Gastrocnemius medialis (tissue), 4 donors: Measurements from ENCODE around the gene MEAF6. TPM values are rescaled to one million over a fixed set of nuclear protein-coding genes. Genes with fewer than 3 reads are reported as not detected.

ENCODE experiments used
- ATAC-seq, 2 donors: fragments of 150-250 bp; one replicate each; pipeline ENCODE4 v1.9.1; 2016
- DNase-seq, 2 donors: peaks; one replicate each; pipeline ENCODE4 v3.0.0-alpha.2; 2019
- H3K27ac ChIP-seq, 4 donors: fragments of 200-600 bp; sonication (generic); 1 replicate in 1 of 4; 2 replicates in 3 of 4; pipeline ENCODE4 v1.5.1; 2016 to 2018; ENCODE audit warnings: mild to moderate bottlenecking in 2 of 4, moderate library complexity in 1 of 4
- H3K27me3 ChIP-seq, 3 donors: fragments of 200-600 bp; sonication (generic) in 2 of 3; 1 replicate in 1 of 3; 2 replicates in 2 of 3; pipeline versions ENCODE4 v1.5.1 to v1.6.0; 2016 to 2019; ENCODE audit warnings: mild to moderate bottlenecking in 1 of 3, moderate library complexity in 1 of 3
- H3K36me3 ChIP-seq, 2 donors: fragments of 200-600 bp; sonication (generic) in 1 of 2; one replicate each; pipeline ENCODE4 v1.5.1; 2017 to 2018
- H3K4me1 ChIP-seq, 2 donors: fragments of 200-600 bp; sonication (generic) in 1 of 2; one replicate each; pipeline ENCODE4 v1.5.1; 2016 to 2017; ENCODE audit warnings: mild to moderate bottlenecking in 2 of 2
- H3K4me3 ChIP-seq, 4 donors: fragments of 200-600 bp; sonication (generic) in 3 of 4; 1 replicate in 1 of 4; 2 replicates in 3 of 4; pipeline ENCODE4 v1.5.1; 2016 to 2019; ENCODE audit warnings: mild to moderate bottlenecking in 2 of 4
- H3K9me3 ChIP-seq, 3 donors: fragments of 200-600 bp; sonication (generic) in 2 of 3; 1 replicate in 1 of 3; 2 replicates in 2 of 3; pipeline ENCODE4 v1.5.1; 2016 to 2019
- CTCF ChIP-seq, 5 experiments: fragments of 450-650 bp in 3 of 5; fragments of 200-600 bp in 2 of 5; sonication (generic) in 2 of 5; IDR thresholded peaks in 4 of 5; conservative IDR thresholded peaks in 1 of 5; 1 replicate in 4 of 5; 2 replicates in 1 of 5; pipeline ENCODE4 v1.5.1; 2016 to 2019; ENCODE audit warnings: antibody characterized with exemption in 5 of 5, mild to moderate bottlenecking in 3 of 5, moderate library complexity in 3 of 5
- POLR2A ChIP-seq, 2 donors: fragments of 450-650 bp; IDR thresholded peaks; one replicate each; pipeline ENCODE4 v1.6.1; 2017; ENCODE audit warnings: antibody characterized with exemption in 2 of 2, mild to moderate bottlenecking in 2 of 2, moderate library complexity in 2 of 2
- in situ Hi-C, 4 donors: fragments of 200-750 bp; cut with MboI; loops; one replicate each; pipeline versions ENCODE4 v1.15.0 to v1.8.0; 2017; ENCODE audit warnings: low sequenced_read_pairs in 4 of 4
- intact Hi-C: fragments of 100-400 bp; cut with DNase I; formaldehyde crosslinking; loops from one replicate; pipeline ENCODE4 v1.15.1; 2023; ENCODE audit warnings: low total_unique reads
- total RNA-seq, 4 donors: library from RNA; depleted of rRNA; stranded (reverse); fragments of >200 nt; gene quantifications; one replicate each; pipeline versions ENCODE4 v1.1.0 to v1.2.3, GENCODE V29; 2016

Gene MEAF6
- total RNA-seq, 4 donors from 2014 or later, result 72.1 to 81.0 (median 74.5) TPM

DNA sequence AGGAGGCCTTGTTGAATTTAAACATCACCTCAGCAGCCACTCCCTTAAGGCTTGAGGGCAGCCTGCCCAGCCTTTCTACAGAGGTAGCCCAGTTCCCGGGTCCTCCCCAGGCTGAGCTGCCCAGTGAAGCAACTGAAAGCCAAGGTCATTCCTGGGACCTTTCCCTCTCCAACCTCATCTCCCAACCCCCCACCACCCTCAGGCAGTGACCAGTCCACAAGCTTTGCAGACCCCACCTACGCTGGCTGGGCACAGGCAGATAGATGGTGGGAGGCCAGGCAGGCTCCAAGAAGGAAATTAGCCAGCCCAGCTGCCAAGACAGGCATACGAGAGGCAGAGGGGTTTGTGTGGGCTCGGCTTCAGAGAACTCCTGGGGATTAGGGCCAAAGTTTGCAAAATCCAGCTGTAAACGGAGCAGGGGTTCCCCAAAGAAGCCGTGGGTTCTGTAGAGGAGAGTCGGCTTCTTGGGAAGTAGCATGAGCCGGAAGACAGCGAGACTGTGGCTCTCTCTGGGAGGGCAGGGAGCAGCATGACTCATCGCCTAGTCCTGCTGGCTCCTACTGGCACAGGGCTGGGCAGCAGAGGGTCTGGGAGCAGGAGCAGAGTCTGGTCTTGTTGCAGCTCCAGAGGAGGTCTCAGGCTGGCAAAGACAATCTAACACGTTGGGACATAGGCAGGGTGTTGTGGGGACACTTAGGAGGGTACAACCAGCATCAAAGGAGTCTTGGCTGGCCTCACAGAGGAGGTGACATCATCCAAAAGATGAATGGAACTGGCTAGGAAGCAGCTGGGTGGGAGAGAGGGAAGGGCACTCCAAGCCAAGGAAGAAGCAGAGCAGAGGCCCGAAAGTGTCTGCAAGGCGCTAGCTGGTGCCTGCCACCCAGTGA is 43.0 kb downstream of the MEAF6 start:
- no peaks in the 10 kb centered on the region for H3K36me3 ChIP-seq
- in situ Hi-C loops, result loop anchor here in 1 of 4 donors (10.0 kb wide), 1 partner anchor 123 kb away; the partner anchor contains the start of gene GNL2
- H3K27me3 ChIP-seq, result no peaks in the 10 kb centered on the region
- H3K4me1 ChIP-seq, result peaks cover 40 to 47% of the 10 kb centered on the region in 2 donors
- H3K4me3 ChIP-seq, result peak overlapping the region; percentile 21 to 44 (median 40)
- intact Hi-C loops, result loop anchor here (1.0 to 10.0 kb wide), 3 partner anchors 15 to 1084 kb away; partner anchors contain the start of genes FHL3 and STK40
- peak; percentile 57 to 65 for ATAC-seq
- peak; percentile 79 to 89 for DNase-seq
- TF ChIP-seq CTCF (IDR thresholded peaks at IDR 0.05 in 4 of 5, conservative IDR thresholded peaks at IDR 0.05 in 1 of 5) (no peak), POLR2A (IDR thresholded peaks at IDR 0.05) (no peak)
- H3K9me3 ChIP-seq, result no peaks in the 10 kb centered on the region
- H3K27ac ChIP-seq, result peak overlapping the region; percentile 89 to 98 (median 97)

GRCh38 chr1:37469386-37469785 is 45.2 kb downstream of the MEAF6 start:
- TF ChIP-seq CTCF (IDR thresholded peaks at IDR 0.05 in 4 of 5, conservative IDR thresholded peaks at IDR 0.05 in 1 of 5) (no peak), POLR2A (IDR thresholded peaks at IDR 0.05) (no peak)
- in situ Hi-C loops (no loop called here), intact Hi-C loops (no loop called here)

GRCh38 chr1:37468037-37468436 is 46.5 kb downstream of the MEAF6 start:
- Histone ChIP-seq H3K9me3 (no peaks in the 10 kb centered on the region), H3K27ac (no peak overlapping the region), H3K36me3 (no peaks in the 10 kb centered on the region), H3K27me3 (no peaks in the 10 kb centered on the region), H3K4me3 (no peak overlapping the region), H3K4me1 (peaks cover 27 to 35% of the 10 kb centered on the region in 2 donors)
- no peak for TF ChIP-seq POLR2A (IDR thresholded peaks at IDR 0.05)
- TF ChIP-seq CTCF (IDR thresholded peaks at IDR 0.05 in 4 of 5, conservative IDR thresholded peaks at IDR 0.05 in 1 of 5), result no peak
- intact Hi-C loops, result no loop called here
- DNase-seq, result no peak
- no peak for ATAC-seq
- in situ Hi-C loops, result no loop called here

More at GRCh38 chr1:37469386-37469785, 45.2 kb downstream of the MEAF6 start:
- H3K4me3 ChIP-seq, result no peak overlapping the region
- peaks cover 32 to 44% of the 10 kb centered on the region in 2 donors for H3K4me1 ChIP-seq
- DNase-seq (no peak), ATAC-seq (no peak)
- H3K27me3 ChIP-seq, result no peaks in the 10 kb centered on the region
- no peaks in the 10 kb centered on the region for H3K36me3 ChIP-seq
- no peaks in the 10 kb centered on the region for H3K9me3 ChIP-seq
- no peak overlapping the region for H3K27ac ChIP-seq

DNA sequence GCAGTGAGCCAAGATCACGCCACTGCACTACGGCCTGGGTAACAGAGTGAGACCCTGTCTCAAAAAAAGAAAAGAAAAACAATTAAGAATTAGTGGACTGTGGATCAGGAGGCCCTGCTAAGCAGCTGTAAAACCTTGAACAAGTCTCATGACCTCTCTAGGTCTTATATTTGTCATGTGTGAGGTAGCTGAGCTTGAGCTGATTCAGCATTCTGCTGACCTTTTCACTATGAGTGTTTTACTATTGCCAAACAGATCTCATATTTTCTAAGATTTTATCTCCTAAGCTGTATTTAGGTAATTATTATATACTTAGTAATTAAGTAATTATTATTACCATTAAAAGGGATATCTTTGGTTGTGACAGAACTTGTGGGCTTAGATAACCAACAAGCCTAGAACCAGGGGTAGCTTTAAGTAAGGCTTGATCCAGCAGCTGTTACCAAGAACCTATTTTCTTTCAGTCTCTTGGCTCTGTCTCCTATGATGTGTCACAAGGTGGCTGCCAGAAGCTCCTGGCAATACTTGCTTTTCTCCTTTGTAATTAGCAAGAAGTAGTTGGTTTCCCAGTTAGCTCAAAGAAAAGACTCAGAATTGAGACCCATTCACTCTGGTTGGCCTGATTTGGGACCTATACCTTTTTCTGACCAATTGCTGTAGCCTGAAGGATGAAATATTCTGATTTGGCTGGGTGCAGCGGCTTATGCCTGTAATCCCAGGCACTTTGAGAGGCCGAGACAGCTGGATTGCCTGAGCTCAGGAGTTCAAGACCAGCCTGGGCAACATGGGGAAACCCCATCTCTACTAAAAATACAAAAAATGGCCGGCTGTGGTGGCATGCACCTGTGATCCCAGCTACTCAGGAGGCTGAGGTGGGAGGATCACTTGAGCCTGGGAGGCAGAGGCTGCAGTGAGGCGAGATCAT is 48.7 kb downstream of the MEAF6 start:
- Histone ChIP-seq H3K36me3 (no peaks in the 10 kb centered on the region), H3K27me3 (no peaks in the 10 kb centered on the region), H3K27ac (peak overlapping the region; percentile 67 to 84 (median 74)), H3K4me3 (no peak overlapping the region), H3K4me1 (peaks cover 10 to 13% of the 10 kb centered on the region in 2 donors), H3K9me3 (no peaks in the 10 kb centered on the region)
- intact Hi-C loops, result no loop called here
- in situ Hi-C loops, result no loop called here
- ATAC-seq, result peak; percentile 94 to 98
- peak in 1 of 2 donors; percentile 65 for DNase-seq
- no peak for TF ChIP-seq CTCF (IDR thresholded peaks at IDR 0.05 in 4 of 5, conservative IDR thresholded peaks at IDR 0.05 in 1 of 5)
- TF ChIP-seq POLR2A (IDR thresholded peaks at IDR 0.05), result no peak
